ENCODE data around the gene BLOC1S4. TPM values are rescaled to one million over a fixed set of nuclear protein-coding genes. Genes with fewer than 3 reads are reported as not detected.

The BLOC1S4 gene
- total RNA-seq, 4 donors from 2014 or later: 20.0 to 20.6 (median 20.2) TPM

- no peak for DNase-seq
- Histone ChIP-seq H3K27ac (peak overlapping the region; percentile 84 to 99 (median 95)), H3K36me3 (no peaks in the 10 kb centered on the region), H3K4me1 (peaks cover 0 to 12% (median 7%) of the 10 kb centered on the region in 4 donors), H3K27me3 (no peaks in the 10 kb centered on the region), H3K4me3 (peak overlapping the region; percentile 74 to 94 (median 83)), H3K9me3 (no peaks in the 10 kb centered on the region)
- TF ChIP-seq CTCF (IDR thresholded peaks at IDR 0.05) (no peak), POLR2A (IDR thresholded peaks at IDR 0.05) (no peak)
These were observed 313 bp upstream of the BLOC1S4 start for GRCh38 chr4:6715704-6716017.

- DNase-seq: peak in 1 of 3 donors; percentile 40
- TF ChIP-seq CTCF (IDR thresholded peaks at IDR 0.05): no peak
- TF ChIP-seq POLR2A (IDR thresholded peaks at IDR 0.05): no peak
- H3K27me3 ChIP-seq: no peaks in the 10 kb centered on the region
- H3K4me3 ChIP-seq: peak overlapping the region; percentile 74 to 94 (median 83)
- peak overlapping the region; percentile 84 to 99 (median 95) for H3K27ac ChIP-seq
- H3K36me3 ChIP-seq: no peaks in the 10 kb centered on the region
- peaks cover 0 to 11% (median 7%) of the 10 kb centered on the region in 4 donors for H3K4me1 ChIP-seq
- no peaks in the 10 kb centered on the region for H3K9me3 ChIP-seq
These were observed 1.1 kb downstream of the BLOC1S4 start for GRCh38 chr4:6716958-6717655.

GRCh38 chr4:6718932-6719610 is 3.1 kb downstream of the BLOC1S4 start:
- TF ChIP-seq POLR2A (IDR thresholded peaks at IDR 0.05) (no peak), CTCF (IDR thresholded peaks at IDR 0.05) (no peak)
- no peak overlapping the region for H3K27ac ChIP-seq
- peaks cover 0 to 11% (median 7%) of the 10 kb centered on the region in 4 donors for H3K4me1 ChIP-seq
- no peaks in the 10 kb centered on the region for H3K27me3 ChIP-seq
- H3K36me3 ChIP-seq: no peaks in the 10 kb centered on the region
- no peaks in the 10 kb centered on the region for H3K9me3 ChIP-seq
- peak in 1 of 3 donors; percentile 40 for DNase-seq
- no peak overlapping the region for H3K4me3 ChIP-seq

- no peaks in the 10 kb centered on the region for H3K36me3 ChIP-seq
- TF ChIP-seq POLR2A (IDR thresholded peaks at IDR 0.05): no peak
- H3K4me1 ChIP-seq: peaks cover 0 to 11% (median 7%) of the 10 kb centered on the region in 4 donors
- H3K27me3 ChIP-seq: no peaks in the 10 kb centered on the region
- H3K27ac ChIP-seq: no peak overlapping the region
- no peaks in the 10 kb centered on the region for H3K9me3 ChIP-seq
- H3K4me3 ChIP-seq: no peak overlapping the region
- peak in 1 of 3 donors; percentile 34 for DNase-seq
These were observed 3.7 kb downstream of the BLOC1S4 start for GRCh38 chr4:6719611-6720179.

GRCh38 chr4:6720202-6720699 is 4.3 kb downstream of the BLOC1S4 start:
- H3K27ac ChIP-seq: no peak overlapping the region
- DNase-seq: peak; percentile 67 to 90 (median 89)
- no peak overlapping the region for H3K4me3 ChIP-seq
- peaks cover 0 to 11% (median 7%) of the 10 kb centered on the region in 4 donors for H3K4me1 ChIP-seq
- no peaks in the 10 kb centered on the region for H3K9me3 ChIP-seq
- H3K27me3 ChIP-seq: no peaks in the 10 kb centered on the region
- TF ChIP-seq CTCF (IDR thresholded peaks at IDR 0.05) (peak; percentile 74 to 98 (median 96)), POLR2A (IDR thresholded peaks at IDR 0.05) (no peak)
- H3K36me3 ChIP-seq: no peaks in the 10 kb centered on the region

GRCh38 chr4:6721121-6721520 is 5.1 kb downstream of the BLOC1S4 start:
- H3K4me3 ChIP-seq: no peak overlapping the region
- TF ChIP-seq CTCF (IDR thresholded peaks at IDR 0.05): no peak
- no peak for TF ChIP-seq POLR2A (IDR thresholded peaks at IDR 0.05)

More at GRCh38 chr4:6721121-6721520, 5.1 kb downstream of the BLOC1S4 start:
- Histone ChIP-seq H3K27ac (no peak overlapping the region), H3K27me3 (no peaks in the 10 kb centered on the region), H3K4me1 (peaks cover 0 to 11% (median 7%) of the 10 kb centered on the region in 4 donors), H3K36me3 (no peaks in the 10 kb centered on the region), H3K9me3 (no peaks in the 10 kb centered on the region)
- DNase-seq: no peak
